ENCODE results near the gene FAM89B. TPM values are rescaled to one million over a fixed set of nuclear protein-coding genes. Genes with fewer than 3 reads are reported as not detected.

FAM89B gene
- polyA plus RNA-seq, 1 donor (not counting 4 experiments of a cell fraction or from before 2014, with no cell fraction given) = 11.5 TPM

GRCh38 chr11:65578134-65578533 lies 5.8 kb downstream of the FAM89B start:
- dilution Hi-C loops (cut with MboI; ENCODE audit: extremely low pct_ligation_motif_present, low sequenced_read_pairs) = no loop called here
- H3K4me1 ChIP-seq (ENCODE audit: control insufficient read depth, extremely low read depth, insufficient read depth, low read length) = peaks cover 38% of the 10 kb centered on the region

GRCh38 chr11:65578667-65579066 lies 6.3 kb downstream of the FAM89B start:
- dilution Hi-C loops (cut with MboI; ENCODE audit: extremely low pct_ligation_motif_present, low sequenced_read_pairs) = no loop called here
- no peak overlapping the region for H2AFZ ChIP-seq (ENCODE audit: control insufficient read depth, low read length)
- H4K20me1 ChIP-seq (ENCODE audit: control insufficient read depth, extremely low read depth, insufficient read depth, low read length) = peaks cover 4% of the 10 kb centered on the region
- FAIRE-seq (no peak), DNase-seq (ENCODE audit: low read depth, low spot score) (no peak)
- no peak overlapping the region for H3K9ac ChIP-seq (ENCODE audit: control insufficient read depth, extremely low read depth, insufficient read depth, low read length)
- H3K79me2 ChIP-seq (ENCODE audit: control insufficient read depth, insufficient read depth, low read length) = peaks cover 2% of the 10 kb centered on the region
- no peak overlapping the region for H3K27ac ChIP-seq (ENCODE audit: control insufficient read depth, insufficient read depth, low read length)
- no peak overlapping the region for H3K4me2 ChIP-seq (ENCODE audit: control insufficient read depth, extremely low read depth, insufficient read depth, low read depth, low read length)
- peaks cover 8 to 11% of the 10 kb centered on the region in 2 experiments for H3K36me3 ChIP-seq (ENCODE audit: control insufficient read depth in 2 of 2, extremely low read depth in 1 of 2, insufficient read depth in 2 of 2, low read length in 2 of 2)
- no peaks in the 10 kb centered on the region for H3K9me1 ChIP-seq (ENCODE audit: control insufficient read depth, extremely low read depth, insufficient read depth, low read length)
- TF ChIP-seq EZH2 (IDR thresholded peaks at IDR 0.05; ENCODE audit: low read length) = no peak
- TF ChIP-seq, protein P1, sequence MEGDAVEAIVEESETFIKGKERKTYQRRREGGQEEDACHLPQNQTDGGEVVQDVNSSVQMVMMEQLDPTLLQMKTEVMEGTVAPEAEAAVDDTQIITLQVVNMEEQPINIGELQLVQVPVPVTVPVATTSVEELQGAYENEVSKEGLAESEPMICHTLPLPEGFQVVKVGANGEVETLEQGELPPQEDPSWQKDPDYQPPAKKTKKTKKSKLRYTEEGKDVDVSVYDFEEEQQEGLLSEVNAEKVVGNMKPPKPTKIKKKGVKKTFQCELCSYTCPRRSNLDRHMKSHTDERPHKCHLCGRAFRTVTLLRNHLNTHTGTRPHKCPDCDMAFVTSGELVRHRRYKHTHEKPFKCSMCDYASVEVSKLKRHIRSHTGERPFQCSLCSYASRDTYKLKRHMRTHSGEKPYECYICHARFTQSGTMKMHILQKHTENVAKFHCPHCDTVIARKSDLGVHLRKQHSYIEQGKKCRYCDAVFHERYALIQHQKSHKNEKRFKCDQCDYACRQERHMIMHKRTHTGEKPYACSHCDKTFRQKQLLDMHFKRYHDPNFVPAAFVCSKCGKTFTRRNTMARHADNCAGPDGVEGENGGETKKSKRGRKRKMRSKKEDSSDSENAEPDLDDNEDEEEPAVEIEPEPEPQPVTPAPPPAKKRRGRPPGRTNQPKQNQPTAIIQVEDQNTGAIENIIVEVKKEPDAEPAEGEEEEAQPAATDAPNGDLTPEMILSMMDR (optimal IDR thresholded peaks at IDR 0.05 in 1 of 3, IDR thresholded peaks at IDR 0.05 in 1 of 3, conservative IDR thresholded peaks at IDR 0.05 in 1 of 3; ENCODE audit: extremely low read depth in 1 of 3, insufficient read depth in 2 of 3, low read length in 3 of 3) = no peak
- no peak overlapping the region for H3K4me3 ChIP-seq (ENCODE audit: control insufficient read depth in 2 of 3, extremely low read depth in 1 of 3, insufficient read depth in 2 of 3, low read depth in 1 of 3, low read length in 3 of 3)
- peaks cover 33% of the 10 kb centered on the region for H3K4me1 ChIP-seq (ENCODE audit: control insufficient read depth, extremely low read depth, insufficient read depth, low read length)
- no peaks in the 10 kb centered on the region for H3K27me3 ChIP-seq (ENCODE audit: control insufficient read depth, extremely low read depth, insufficient read depth, low read length)
- no peaks in the 10 kb centered on the region for H3K9me3 ChIP-seq (ENCODE audit: control insufficient read depth, low read depth, low read length)

More at GRCh38 chr11:65578134-65578533, 5.8 kb downstream of the FAM89B start:
- Histone ChIP-seq H3K27me3 (ENCODE audit: control insufficient read depth, extremely low read depth, insufficient read depth, low read length) (no peaks in the 10 kb centered on the region), H2AFZ (ENCODE audit: control insufficient read depth, low read length) (no peak overlapping the region), H3K36me3 (ENCODE audit: control insufficient read depth in 2 of 2, extremely low read depth in 1 of 2, insufficient read depth in 2 of 2, low read length in 2 of 2) (peaks cover 8 to 10% of the 10 kb centered on the region in 2 experiments), H3K27ac (ENCODE audit: control insufficient read depth, insufficient read depth, low read length) (peak overlapping the region; percentile 70), H4K20me1 (ENCODE audit: control insufficient read depth, extremely low read depth, insufficient read depth, low read length) (peaks cover 5% of the 10 kb centered on the region), H3K4me3 (ENCODE audit: control insufficient read depth in 2 of 3, extremely low read depth in 1 of 3, insufficient read depth in 2 of 3, low read depth in 1 of 3, low read length in 3 of 3) (no peak overlapping the region), H3K9me1 (ENCODE audit: control insufficient read depth, extremely low read depth, insufficient read depth, low read length) (no peaks in the 10 kb centered on the region), H3K79me2 (ENCODE audit: control insufficient read depth, insufficient read depth, low read length) (peaks cover 2% of the 10 kb centered on the region), H3K9me3 (ENCODE audit: control insufficient read depth, low read depth, low read length) (no peaks in the 10 kb centered on the region), H3K9ac (ENCODE audit: control insufficient read depth, extremely low read depth, insufficient read depth, low read length) (peak overlapping the region; percentile 56), H3K4me2 (ENCODE audit: control insufficient read depth, extremely low read depth, insufficient read depth, low read depth, low read length) (no peak overlapping the region)
- FAIRE-seq (no peak), DNase-seq (ENCODE audit: low read depth, low spot score) (no peak)
- TF ChIP-seq, protein P1 (optimal IDR thresholded peaks at IDR 0.05 in 1 of 3, IDR thresholded peaks at IDR 0.05 in 1 of 3, conservative IDR thresholded peaks at IDR 0.05 in 1 of 3; ENCODE audit: extremely low read depth in 1 of 3, insufficient read depth in 2 of 3, low read length in 3 of 3) = no peak
- no peak for TF ChIP-seq EZH2 (IDR thresholded peaks at IDR 0.05; ENCODE audit: low read length)

Data from keratinocyte (primary cell).